CD14-positive monocyte (primary cell): ENCODE data around the gene EXOC4. TPM values are rescaled to one million over a fixed set of nuclear protein-coding genes. Genes with fewer than 3 reads are reported as not detected.

Source experiments
- DNase-seq, 3 donors: peaks; one replicate each; pipeline ENCODE4 v3.0.0-alpha.2; 2011 to 2022
- H2AFZ ChIP-seq: 2 replicates; pipeline ENCODE4 v1.6.0; 2012; ENCODE audit warnings: mild to moderate bottlenecking, low read depth, low read length, inconsistent platforms; ENCODE audit not compliant: insufficient read depth, poor library complexity, severe bottlenecking
- H3K27ac ChIP-seq, 2 donors: 1 replicate in 1 of 2; 2 replicates in 1 of 2; pipeline ENCODE4 v1.5.1; 2012 to 2013; ENCODE audit warnings: low read length in 2 of 2, control low read depth in 1 of 2, inconsistent platforms in 1 of 2, low read depth in 1 of 2, mild to moderate bottlenecking in 1 of 2
- H3K27me3 ChIP-seq, 2 donors: one replicate each; pipeline versions ENCODE4 v1.6.0 to v1.6.1; 2011 to 2013; ENCODE audit warnings: low read length in 2 of 2; ENCODE audit not compliant: control insufficient read depth in 2 of 2, insufficient read depth in 2 of 2
- H3K36me3 ChIP-seq, 2 donors: replicated peaks in 1 of 2; 1 replicate in 1 of 2; 2 replicates in 1 of 2; pipeline versions ENCODE4 v1.5.1 to v1.6.1; 2012 to 2013; ENCODE audit warnings: low read length in 2 of 2, control low read depth in 1 of 2, inconsistent platforms in 1 of 2, mild to moderate bottlenecking in 1 of 2; ENCODE audit not compliant: insufficient read depth in 2 of 2, control insufficient read depth in 1 of 2
- H3K4me1 ChIP-seq, 2 donors: 1 replicate in 1 of 2; 2 replicates in 1 of 2; pipeline versions ENCODE4 v1.5.1 to v1.6.1; 2012 to 2013; ENCODE audit warnings: low read length in 2 of 2, control low read depth in 1 of 2, inconsistent platforms in 1 of 2, mild to moderate bottlenecking in 1 of 2, moderate library complexity in 1 of 2; ENCODE audit not compliant: insufficient read depth in 2 of 2, control insufficient read depth in 1 of 2
- H3K4me2 ChIP-seq: replicated peaks from 2 replicates; pipeline ENCODE3; 2012; ENCODE audit warnings: low read length, moderate library complexity, mild to moderate bottlenecking; ENCODE audit not compliant: poor library complexity, severe bottlenecking; ENCODE audit errors: extremely low read depth
- H3K4me3 ChIP-seq, 3 experiments: fragments of 200-600 bp in 1 of 3; sonication (generic) in 1 of 3; replicated peaks in 1 of 3; 1 replicate in 2 of 3; 2 replicates in 1 of 3; pipeline ENCODE4 v1.5.1; 2011 to 2013; ENCODE audit warnings: low read length in 3 of 3, mild to moderate bottlenecking in 3 of 3, control low read depth in 2 of 3, low read depth in 2 of 3, inconsistent platforms in 1 of 3, moderate library complexity in 1 of 3
- H3K79me2 ChIP-seq: 2 replicates; pipeline ENCODE4 v1.6.0; 2012; ENCODE audit warnings: mild to moderate bottlenecking, control low read depth, inconsistent platforms, low read length, moderate library complexity; ENCODE audit not compliant: insufficient read depth
- H3K9ac ChIP-seq: 2 replicates; pipeline ENCODE4 v1.6.0; 2017; ENCODE audit warnings: low read length, mild to moderate bottlenecking; ENCODE audit not compliant: insufficient read depth, poor library complexity, severe bottlenecking
- H3K9me3 ChIP-seq, 2 donors: replicated peaks in 1 of 2; 1 replicate in 1 of 2; 2 replicates in 1 of 2; pipeline versions ENCODE4 v1.5.1 to v1.6.1; 2012 to 2013; ENCODE audit warnings: low read length in 2 of 2, control low read depth in 1 of 2; ENCODE audit not compliant: control insufficient read depth in 1 of 2, insufficient read depth in 1 of 2
- H4K20me1 ChIP-seq: 2 replicates; pipeline ENCODE4 v1.6.0; 2012; ENCODE audit warnings: mild to moderate bottlenecking, low read length, control low read depth, moderate library complexity; ENCODE audit not compliant: insufficient read depth
- H3K27ac Mint-ChIP-seq, 7 donors: one replicate each; pipeline ENCODE4 v1.8.0; 2020; ENCODE audit warnings: mild to moderate bottlenecking in 7 of 7, mixed read lengths in 7 of 7, moderate library complexity in 6 of 7, inconsistent platforms in 2 of 7
- H3K27me3 Mint-ChIP-seq, 3 donors: one replicate each; pipeline ENCODE4 v1.8.0; 2021 to 2022; ENCODE audit warnings: low read depth in 3 of 3, mild to moderate bottlenecking in 3 of 3, mixed read lengths in 3 of 3, moderate library complexity in 3 of 3, inconsistent platforms in 1 of 3
- H3K36me3 Mint-ChIP-seq, 2 donors: one replicate each; pipeline ENCODE4 v1.8.0; 2020; ENCODE audit warnings: mixed read lengths in 2 of 2, inconsistent platforms in 1 of 2, mild to moderate bottlenecking in 1 of 2
- H3K4me1 Mint-ChIP-seq: one replicate; pipeline ENCODE4 v1.8.0; 2020; ENCODE audit warnings: mild to moderate bottlenecking, mixed read lengths
- H3K4me3 Mint-ChIP-seq, 2 donors: one replicate each; pipeline ENCODE4 v1.8.0; 2020; ENCODE audit warnings: mild to moderate bottlenecking in 2 of 2, mixed read lengths in 2 of 2, moderate library complexity in 1 of 2
- H3K9me3 Mint-ChIP-seq, 7 donors: one replicate each; pipeline ENCODE4 v1.8.0; 2020 to 2022; ENCODE audit warnings: mixed read lengths in 7 of 7, mild to moderate bottlenecking in 6 of 7, moderate library complexity in 6 of 7, inconsistent platforms in 2 of 7
- CTCF ChIP-seq: fragments of 200-600 bp; IDR thresholded peaks from one replicate; pipeline ENCODE4 v1.8.0; 2022; ENCODE audit warnings: antibody characterized with exemption, mild to moderate bottlenecking
- WGBS: methylation state at CpG from one replicate; pipeline ENCODE4 v1.1.5; 2013; ENCODE audit warnings: missing lambda C conversion rate; ENCODE audit not compliant: insufficient coverage; 5-methylcytosine and 5-hydroxymethylcytosine counted together
- intact Hi-C, 2 donors: fragments of 100-400 bp; cut with micrococcal nuclease; formaldehyde crosslinking; loops; one replicate each; pipeline versions ENCODE4 v1.15.0 to v1.15.1; 2023
- polyA plus RNA-seq, 3 donors: library from polyadenylated mRNA; depleted of rRNA in 1 of 3; unstranded in 2 of 3; stranded (reverse) in 1 of 3; fragments of 300-500 nt in 2 of 3; fragments of >200 nt in 1 of 3; fragmentation: Illumina TruSeq in 2 of 3; gene quantifications; 1 replicate in 2 of 3; 2 replicates in 1 of 3; pipeline ENCODE4 v1.2.3, GENCODE V29; 2012 to 2021

The EXOC4 gene
- polyA plus RNA-seq, 3 donors = 20.6 to 22.3 (median 22.3) TPM

- H3K4me2 ChIP-seq = no peak overlapping the region
- no peak for TF ChIP-seq CTCF
- no peak for DNase-seq
- no peaks in the 10 kb centered on the region for H3K27me3 Mint-ChIP-seq
- no peaks in the 10 kb centered on the region for H3K9me3 ChIP-seq
- no peaks in the 10 kb centered on the region for H3K4me1 Mint-ChIP-seq
- no peaks in the 10 kb centered on the region for H4K20me1 ChIP-seq
- no peak overlapping the region for H3K4me3 ChIP-seq
- WGBS = 100% methylated on average over 5 of the region's 6 CpGs
- no peak overlapping the region for H3K4me3 Mint-ChIP-seq
- peak overlapping the region in 1 of 7 donors; percentile 47 for H3K27ac Mint-ChIP-seq
- no peaks in the 10 kb centered on the region for H3K79me2 ChIP-seq
- peaks cover 0 to 21% of the 10 kb centered on the region in 2 donors for H3K36me3 ChIP-seq
- no peaks in the 10 kb centered on the region for H3K4me1 ChIP-seq
- no peak overlapping the region for H3K9ac ChIP-seq
- intact Hi-C loops = no loop called here
- H3K27ac ChIP-seq = no peak overlapping the region
- H2AFZ ChIP-seq = no peak overlapping the region
- H3K36me3 Mint-ChIP-seq = peaks cover 28 to 41% of the 10 kb centered on the region in 2 donors
- H3K27me3 ChIP-seq = no peaks in the 10 kb centered on the region
- peaks cover 0 to 2% (median 0%) of the 10 kb centered on the region in 7 donors for H3K9me3 Mint-ChIP-seq
Observed at GRCh38 chr7:134004829-134005505, 752.1 kb downstream of the EXOC4 start.

GRCh38 chr7:134009314-134010110 lies 756.6 kb downstream of the EXOC4 start:
- no peak for TF ChIP-seq CTCF
- H3K27me3 ChIP-seq = no peaks in the 10 kb centered on the region
- no peak overlapping the region for H3K27ac ChIP-seq
- no peak overlapping the region for H3K4me3 Mint-ChIP-seq
- no peaks in the 10 kb centered on the region for H3K4me1 Mint-ChIP-seq
- H3K9ac ChIP-seq = no peak overlapping the region
- peaks cover 0 to 1% (median 0%) of the 10 kb centered on the region in 7 donors for H3K9me3 Mint-ChIP-seq
- H3K79me2 ChIP-seq = no peaks in the 10 kb centered on the region
- no peak overlapping the region for H2AFZ ChIP-seq
- intact Hi-C loops = no loop called here
- H3K36me3 ChIP-seq = peaks cover 0 to 24% of the 10 kb centered on the region in 2 donors
- no peak overlapping the region for H3K4me2 ChIP-seq
- no peaks in the 10 kb centered on the region for H3K27me3 Mint-ChIP-seq
- H3K4me3 ChIP-seq = no peak overlapping the region
- WGBS = 94% methylated on average over 3 of the region's 4 CpGs
- H4K20me1 ChIP-seq = no peaks in the 10 kb centered on the region
- peaks cover 34 to 38% of the 10 kb centered on the region in 2 donors for H3K36me3 Mint-ChIP-seq
- no peak for DNase-seq
- H3K9me3 ChIP-seq = no peaks in the 10 kb centered on the region
- no peak overlapping the region for H3K27ac Mint-ChIP-seq
- H3K4me1 ChIP-seq = no peaks in the 10 kb centered on the region
